NCI-H1436 (cell line): ENCODE results near the gene LHFPL2.
"Not testable (repeated sequence)": the region's sequence is repeated elsewhere in the genome, so short reads cannot be mapped to it uniquely, and the experiment has no call there.

ENCODE experiments used
- DNase-seq: peaks from one replicate; lab custom pipeline; 2025; lab: John Stamatoyannopoulos, UW

The LHFPL2 gene

GRCh38 chr5:78640662-78641474, 7.7 kb downstream of the LHFPL2 start:
- no peak for DNase-seq

GRCh38 chr5:78639791-78640190, 8.8 kb downstream of the LHFPL2 start:
- no peak for DNase-seq

DNA sequence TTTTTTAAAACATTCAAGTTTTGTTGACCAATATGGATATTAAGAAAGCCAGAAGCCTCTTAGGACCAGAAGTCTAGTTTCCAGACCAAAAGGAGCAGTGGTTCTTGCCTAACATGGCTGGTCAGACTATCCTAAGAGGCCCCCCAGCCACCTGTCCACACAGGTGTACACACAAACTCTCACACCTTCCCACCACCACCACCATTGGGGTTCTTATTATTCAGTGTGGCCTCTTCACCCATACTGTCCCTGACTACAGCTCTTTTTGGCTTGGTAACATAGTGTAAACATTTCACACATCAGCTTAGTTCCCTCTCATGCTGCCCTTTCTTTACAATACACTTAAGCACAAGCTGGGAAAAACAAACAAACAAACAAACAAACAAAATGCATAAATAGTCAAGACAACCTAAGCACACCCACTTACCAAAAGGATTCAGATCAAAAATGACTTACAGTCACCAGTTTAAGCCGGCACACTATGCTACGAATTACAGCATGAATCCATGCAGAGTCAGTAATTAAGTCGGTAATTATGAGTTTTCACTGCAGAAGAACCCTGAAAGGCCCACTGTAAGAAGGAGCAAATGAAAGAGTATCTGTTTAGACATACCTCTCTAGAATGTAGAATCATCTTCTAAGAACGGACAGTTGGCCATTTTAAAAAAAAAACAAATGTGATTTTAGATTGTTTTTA, 9.5 kb downstream of the LHFPL2 start:
- DNase-seq: peak; percentile 12

DNA sequence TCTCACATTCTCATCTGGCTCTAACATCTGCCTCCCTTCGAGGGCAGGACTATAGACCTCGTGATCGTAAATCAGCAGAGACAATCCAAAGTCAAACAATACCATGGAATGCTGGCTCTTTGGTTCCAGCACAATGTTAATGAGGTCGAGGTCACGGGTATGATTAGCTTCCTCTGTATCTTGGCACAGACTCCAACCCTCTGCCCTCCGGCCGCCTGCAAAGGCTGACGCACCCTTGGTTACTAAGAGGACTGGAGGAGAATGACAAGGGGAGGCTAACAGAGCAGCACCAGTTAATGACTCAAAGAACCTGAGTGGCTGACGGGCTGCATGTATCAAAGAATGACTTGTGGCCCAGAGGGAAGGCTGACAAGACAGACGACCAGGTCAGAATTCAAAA, 10.1 kb downstream of the LHFPL2 start:
- no peak for DNase-seq

DNA sequence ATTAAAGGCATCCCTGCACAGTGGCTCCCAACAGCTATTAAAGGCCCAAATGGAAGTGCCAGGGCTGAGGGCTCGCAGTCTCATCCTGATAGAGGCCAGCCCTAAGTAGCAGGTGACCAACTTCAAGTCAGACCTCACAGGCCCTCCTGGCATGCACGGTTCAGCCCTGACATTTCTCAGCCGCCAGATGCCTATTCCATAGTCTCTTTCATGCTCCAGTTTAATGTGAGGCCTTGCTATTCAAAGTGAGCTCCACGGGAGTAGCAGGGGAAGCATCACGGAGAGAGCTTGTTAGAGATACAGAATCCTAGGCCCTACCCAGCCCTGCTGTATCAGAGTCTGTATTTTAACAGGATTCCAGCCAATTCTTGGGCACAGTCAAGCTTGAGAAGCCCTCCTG, 11.1 kb downstream of the LHFPL2 start:
- DNase-seq: no peak

- no peak for DNase-seq
Observed at GRCh38 chr5:78636682-78637081, 11.9 kb downstream of the LHFPL2 start.

DNA sequence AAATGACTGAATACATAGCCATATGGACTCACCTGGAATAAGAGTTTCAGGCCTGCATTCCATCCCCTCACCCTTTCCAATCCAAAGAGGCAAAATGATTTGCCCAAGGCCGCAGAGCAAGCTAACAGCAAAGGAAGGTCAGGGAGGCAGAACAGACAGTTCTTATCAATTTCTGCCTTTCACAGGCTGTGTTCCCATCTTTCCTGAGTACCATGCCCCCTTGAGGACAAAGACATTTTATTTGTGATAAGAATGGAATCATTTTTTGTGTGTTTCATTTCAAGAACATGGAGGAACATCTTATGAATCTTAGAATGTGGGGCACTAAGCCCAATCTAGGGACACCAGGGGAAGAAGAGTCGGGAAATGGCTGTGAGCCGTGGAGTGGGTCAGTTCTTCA, 13.9 kb downstream of the LHFPL2 start:
- no peak for DNase-seq

GRCh38 chr5:78634229-78634628, 14.3 kb downstream of the LHFPL2 start:
- DNase-seq: no peak

GRCh38 chr5:78633700-78634099, 14.9 kb downstream of the LHFPL2 start:
- no peak for DNase-seq

GRCh38 chr5:78632467-78632866, 16.1 kb downstream of the LHFPL2 start:
- DNase-seq: no peak

- DNase-seq: no peak
Observed at GRCh38 chr5:78631931-78632330, 16.6 kb downstream of the LHFPL2 start.

DNA sequence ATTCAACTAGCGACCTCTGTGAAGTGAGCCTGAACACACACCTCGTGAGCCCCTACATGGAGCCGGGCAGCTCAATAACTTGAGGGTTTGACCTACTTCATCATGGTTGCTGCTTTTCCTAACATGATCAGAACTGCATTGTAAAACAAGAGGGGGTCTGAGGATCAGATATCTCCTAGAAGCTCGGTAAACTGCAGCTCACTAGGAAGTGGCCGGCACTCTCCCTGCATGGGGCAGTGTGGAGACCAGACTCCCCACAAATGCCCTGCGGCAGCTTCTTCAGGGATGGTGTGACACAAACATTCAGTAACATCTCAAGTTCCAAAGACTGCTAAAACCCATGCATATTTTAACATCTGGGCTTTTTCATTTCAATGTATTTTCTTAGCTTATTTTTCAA, 18.5 kb downstream of the LHFPL2 start:
- no peak for DNase-seq

DNA sequence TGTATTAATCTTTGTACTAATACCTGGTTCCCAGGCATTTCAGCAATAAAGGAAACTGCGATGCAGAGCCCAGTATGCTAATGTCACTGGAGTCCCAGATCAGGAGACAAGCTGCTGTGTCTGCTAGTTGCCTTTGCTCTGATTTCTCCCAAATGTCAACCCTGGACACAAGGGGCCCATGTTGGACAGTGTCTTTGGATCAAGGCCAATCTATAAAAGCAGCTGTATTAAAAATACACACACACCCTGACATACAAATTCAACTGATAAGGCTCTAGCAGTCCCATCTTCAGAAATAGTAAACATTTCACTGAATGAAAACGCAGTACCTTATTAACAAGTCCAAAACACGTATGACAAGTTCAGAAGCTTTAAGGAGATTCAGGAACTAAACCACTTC, 18.9 kb downstream of the LHFPL2 start:
- no peak for DNase-seq

DNA sequence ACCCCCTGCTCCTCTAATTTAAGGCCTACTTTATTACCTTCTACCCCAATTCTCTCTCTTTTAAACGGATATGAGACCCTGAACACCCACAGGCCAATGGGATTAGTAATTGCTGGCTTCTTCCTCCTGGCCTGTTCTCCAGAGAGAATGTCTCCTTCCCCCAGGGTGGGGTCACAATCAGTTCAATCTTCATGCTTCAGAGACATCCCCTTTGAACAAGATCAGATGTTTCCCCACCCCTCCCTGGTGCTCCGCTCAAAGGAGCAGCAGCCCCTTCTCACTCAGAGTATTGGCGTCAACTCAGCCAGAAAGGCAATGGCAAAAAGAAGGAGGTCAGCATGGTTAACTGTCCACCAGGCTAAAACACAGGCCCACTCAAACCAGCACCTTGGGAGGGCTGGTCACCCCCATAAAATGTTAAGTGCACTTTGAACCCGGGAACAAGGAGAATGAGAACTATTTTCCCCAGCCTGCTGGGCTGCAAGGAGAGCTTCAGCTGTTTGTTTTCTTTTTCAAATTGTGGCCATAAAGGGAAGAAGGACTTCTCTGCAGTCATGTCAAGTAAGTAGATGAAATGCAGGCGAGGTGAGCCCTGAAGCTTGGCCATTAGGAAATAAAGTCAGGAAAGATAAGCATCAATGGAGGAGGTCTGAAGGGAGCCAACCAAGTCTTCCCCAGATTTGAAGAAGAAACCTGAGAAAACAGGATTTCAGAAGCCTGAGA, 20.1 kb downstream of the LHFPL2 start:
- no peak for DNase-seq

DNA sequence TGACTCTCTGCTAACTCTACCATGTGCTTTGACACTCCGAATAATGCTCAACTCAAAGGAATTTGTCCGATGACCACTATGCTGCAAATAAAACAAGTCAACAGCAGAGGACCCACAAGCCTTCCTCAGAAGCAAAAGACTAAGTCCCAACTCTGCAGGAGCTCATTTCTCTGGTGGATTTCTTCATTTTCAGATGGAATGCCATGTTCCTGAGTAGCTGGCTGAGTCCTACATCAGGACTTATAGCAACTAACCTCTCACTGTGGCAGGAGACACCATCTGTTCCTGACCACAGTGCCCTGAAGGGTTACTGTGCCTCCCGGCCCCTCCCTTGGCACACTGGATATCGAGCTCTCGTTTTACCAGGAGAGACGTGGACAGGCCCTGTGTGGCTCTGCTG, 20.8 kb downstream of the LHFPL2 start:
- DNase-seq: no peak

DNA sequence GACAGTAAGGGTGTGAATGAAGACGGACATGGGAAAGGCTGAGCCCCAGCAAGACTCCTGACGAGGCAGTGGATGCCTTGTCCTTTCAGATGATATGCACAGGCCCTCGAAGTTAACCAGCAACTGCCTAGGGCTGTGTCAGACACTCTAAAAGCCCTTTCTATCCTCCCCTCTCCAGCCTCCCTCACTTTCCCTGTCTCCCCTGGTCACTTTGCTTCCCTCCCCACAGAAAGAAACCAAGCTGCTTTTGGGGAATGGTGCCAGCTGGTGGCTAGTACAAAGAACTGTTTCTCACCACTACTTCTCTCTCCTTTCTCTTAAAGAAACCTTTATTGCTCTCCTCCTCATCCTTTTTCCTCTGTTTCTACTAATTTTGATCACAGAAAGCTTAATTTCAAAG, 21.4 kb downstream of the LHFPL2 start:
- no peak for DNase-seq

DNA sequence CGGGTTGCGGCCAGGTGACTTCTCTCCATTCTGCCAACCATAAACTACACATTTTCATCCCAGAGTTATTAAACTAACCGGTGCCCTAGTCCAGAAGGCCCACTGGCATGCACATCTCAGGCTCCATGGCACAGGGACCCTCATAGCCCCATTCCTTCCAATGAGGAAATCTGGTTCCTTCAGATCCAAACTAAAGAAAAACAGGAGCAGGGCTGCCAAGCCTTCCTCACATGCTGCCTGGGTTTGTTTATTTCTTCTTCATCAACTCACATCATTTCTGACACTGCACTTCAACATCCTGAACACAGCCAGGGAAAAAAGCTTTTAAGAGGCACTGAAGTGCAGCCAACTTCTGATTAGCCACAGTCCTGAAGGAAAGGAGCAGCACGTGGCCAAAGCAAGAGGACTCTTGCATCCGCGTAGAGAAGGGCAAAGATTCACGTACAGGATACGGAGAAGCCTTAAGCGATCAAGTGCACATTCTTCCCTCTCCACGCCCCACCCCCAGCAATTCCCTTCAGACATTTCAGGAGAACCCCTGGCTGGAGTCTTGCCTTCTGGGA, 22.5 kb downstream of the LHFPL2 start:
- no peak for DNase-seq

GRCh38 chr5:78624992-78625391, 23.6 kb downstream of the LHFPL2 start:
- DNase-seq: no peak

- no peak for DNase-seq
Observed at GRCh38 chr5:78624011-78624541, 24.5 kb downstream of the LHFPL2 start.

- DNase-seq: no peak
Observed at GRCh38 chr5:78622302-78622971, 26.1 kb downstream of the LHFPL2 start.

GRCh38 chr5:78621291-78621738, 27.3 kb downstream of the LHFPL2 start:
- DNase-seq: no peak

DNA sequence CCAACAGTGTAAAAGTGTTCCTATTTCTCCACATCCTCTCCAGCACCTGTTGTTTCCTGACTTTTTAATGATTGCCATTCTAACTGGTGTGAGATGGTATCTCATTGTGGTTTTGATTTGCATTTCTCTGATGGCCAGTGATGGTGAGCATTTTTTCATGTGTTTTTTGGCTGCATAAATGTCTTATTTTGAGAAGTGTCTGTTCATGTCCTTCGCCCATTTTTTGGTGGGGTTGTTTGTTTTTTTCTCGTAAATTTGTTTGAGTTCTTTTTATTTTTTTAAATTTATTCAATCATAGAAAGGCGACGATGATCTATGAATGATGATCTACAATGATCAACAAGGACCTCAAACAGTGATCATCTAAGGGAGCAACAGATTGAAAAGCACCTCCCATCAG, 28.5 kb downstream of the LHFPL2 start:
- not testable (repeated sequence) for DNase-seq
